Astrocyte (in vitro differentiated cells and primary cell): ENCODE measurements around the gene USHBP1. TPM values are rescaled to one million over a fixed set of nuclear protein-coding genes. Genes with fewer than 3 reads are reported as not detected.

Experiments
- DNase-seq: peaks from one replicate; pipeline ENCODE4 v3.0.0-alpha.2; 2010; ENCODE audit warnings: low read depth
- FAIRE-seq: peaks from 2 replicates; lab custom pipeline; 2011; peaks lifted over from hg19 to GRCh38; lab: Jason Lieb, UNC
- H2AFZ ChIP-seq: 2 replicates; pipeline ENCODE4 v1.6.0; 2012; ENCODE audit warnings: low read depth, low read length, inconsistent platforms
- H3K27ac ChIP-seq: 2 replicates; pipeline ENCODE4 v1.5.1; 2011; ENCODE audit warnings: low read depth, low read length, inconsistent platforms
- H3K27me3 ChIP-seq: 2 replicates; pipeline ENCODE4 v1.6.0; 2011; ENCODE audit warnings: low read length, inconsistent platforms; ENCODE audit not compliant: insufficient read depth
- H3K36me3 ChIP-seq: 2 replicates; pipeline ENCODE4 v1.5.1; 2011; ENCODE audit warnings: low read length, inconsistent platforms; ENCODE audit not compliant: insufficient read depth
- H3K4me1 ChIP-seq: 2 replicates; pipeline ENCODE4 v1.5.1; 2011; ENCODE audit warnings: low read length, inconsistent platforms; ENCODE audit not compliant: insufficient read depth
- H3K4me2 ChIP-seq: 2 replicates; pipeline ENCODE4 v1.6.0; 2012; ENCODE audit warnings: low read length, inconsistent platforms
- H3K4me3 ChIP-seq: 2 replicates; pipeline ENCODE4 v1.5.1; 2011; ENCODE audit warnings: low read depth, mild to moderate bottlenecking, low read length, inconsistent platforms; ENCODE audit not compliant: insufficient read depth
- H3K79me2 ChIP-seq: 2 replicates; pipeline ENCODE4 v1.6.0; 2012; ENCODE audit warnings: mild to moderate bottlenecking, low read length, inconsistent platforms; ENCODE audit not compliant: insufficient read depth
- H3K9ac ChIP-seq: 2 replicates; pipeline ENCODE4 v1.6.0; 2012; ENCODE audit warnings: mild to moderate bottlenecking, low read length, inconsistent platforms
- H3K9me3 ChIP-seq: 2 replicates; pipeline ENCODE4 v1.5.1; 2012; ENCODE audit warnings: low read depth, mild to moderate bottlenecking, low read length, inconsistent platforms; ENCODE audit not compliant: insufficient read depth
- H4K20me1 ChIP-seq: 2 replicates; pipeline ENCODE4 v1.6.0; 2012; ENCODE audit warnings: low read length, inconsistent platforms; ENCODE audit not compliant: insufficient read depth
- H3K27ac Mint-ChIP-seq: one replicate; pipeline ENCODE4 v1.8.0; 2021; ENCODE audit warnings: mild to moderate bottlenecking, mixed read lengths; ENCODE audit not compliant: unreplicated experiment
- H3K27me3 Mint-ChIP-seq: one replicate; pipeline ENCODE4 v1.8.0; 2021; ENCODE audit warnings: low read depth, mixed read lengths; ENCODE audit not compliant: unreplicated experiment
- H3K36me3 Mint-ChIP-seq: one replicate; pipeline ENCODE4 v1.8.0; 2021; ENCODE audit warnings: low read depth, mixed read lengths; ENCODE audit not compliant: unreplicated experiment
- H3K4me1 Mint-ChIP-seq: one replicate; pipeline ENCODE4 v1.8.0; 2021; ENCODE audit warnings: low read depth, mixed read lengths; ENCODE audit not compliant: unreplicated experiment
- H3K4me3 Mint-ChIP-seq: one replicate; pipeline ENCODE4 v1.8.0; 2021; ENCODE audit warnings: mild to moderate bottlenecking, moderate library complexity, mixed read lengths; ENCODE audit not compliant: unreplicated experiment
- H3K9me3 Mint-ChIP-seq: one replicate; pipeline ENCODE4 v1.8.0; 2021; ENCODE audit warnings: mild to moderate bottlenecking, mixed read lengths; ENCODE audit not compliant: unreplicated experiment
- CTCF ChIP-seq: IDR thresholded peaks from 2 replicates; pipeline ENCODE4 v1.5.1; 2011; ENCODE audit warnings: low read depth, mild to moderate bottlenecking, inconsistent platforms, low read length, moderate library complexity; ENCODE audit not compliant: insufficient read depth
- EZH2 ChIP-seq: IDR thresholded peaks from 2 replicates; pipeline ENCODE4 v1.6.1; 2012; ENCODE audit warnings: mild to moderate bottlenecking, low read length, inconsistent platforms; ENCODE audit not compliant: insufficient read depth
- total RNA-seq: library from RNA; stranded (reverse); gene quantifications from 2 replicates; pipeline ENCODE4 v1.2.1, GENCODE V29; 2021

USHBP1 gene
- total RNA-seq, 1 donor from 2014 or later = 0.27 TPM

- Histone ChIP-seq H3K36me3 (no peaks in the 10 kb centered on the region), H3K27me3 (no peaks in the 10 kb centered on the region), H3K4me2 (peak overlapping the region; percentile 93), H3K79me2 (peaks cover 27% of the 10 kb centered on the region), H2AFZ (peak overlapping the region; percentile 90), H3K9me3 (no peaks in the 10 kb centered on the region), H4K20me1 (peaks cover 17% of the 10 kb centered on the region), H3K4me1 (peaks cover 19% of the 10 kb centered on the region), H3K9ac (peak overlapping the region; percentile 84), H3K4me3 (peak overlapping the region; percentile 72), H3K27ac (peak overlapping the region; percentile 61)
- H3K4me1 Mint-ChIP-seq = peaks cover 8% of the 10 kb centered on the region
- DNase-seq (no peak), FAIRE-seq (no peak)
- peak overlapping the region; percentile 85 for H3K4me3 Mint-ChIP-seq
- H3K27me3 Mint-ChIP-seq = no peaks in the 10 kb centered on the region
- no peak for TF ChIP-seq CTCF
- TF ChIP-seq EZH2 = no peak
- H3K9me3 Mint-ChIP-seq = no peaks in the 10 kb centered on the region
- peaks cover 2% of the 10 kb centered on the region for H3K36me3 Mint-ChIP-seq
- peak overlapping the region; percentile 15 for H3K27ac Mint-ChIP-seq
These were observed 41.8 kb upstream of the USHBP1 start for GRCh38 chr19:17306285-17306714.

GRCh38 chr19:17305517-17306284 is 41.2 kb upstream of the USHBP1 start, which contains the start of gene MRPL34:
Gene MRPL34 (plus strand): TSS chr19:17305872. CDS start chr19:17305893, 21 bp downstream.
- peak within 1 kb of the TSS; percentile 90 for H2AFZ ChIP-seq
- peaks cover 2% of the 10 kb centered on the region for H3K36me3 Mint-ChIP-seq
- H3K36me3 ChIP-seq = no peaks in the 10 kb centered on the region
- peak; percentile 94 for DNase-seq
- H3K27me3 Mint-ChIP-seq = no peaks in the 10 kb centered on the region
- H3K4me3 Mint-ChIP-seq = peak within 1 kb of the TSS; percentile 85
- no peaks in the 10 kb centered on the region for H3K9me3 Mint-ChIP-seq
- TF ChIP-seq EZH2 (no peak), CTCF (peak; percentile 44)
- peak within 1 kb of the TSS; percentile 72 for H3K4me3 ChIP-seq
- H3K4me1 ChIP-seq = peaks cover 18% of the 10 kb centered on the region
- H3K27ac ChIP-seq = peak within 1 kb of the TSS; percentile 61
- FAIRE-seq = no peak
- H3K9ac ChIP-seq = peak within 1 kb of the TSS; percentile 84
- peaks cover 11% of the 10 kb centered on the region for H4K20me1 ChIP-seq
- H3K79me2 ChIP-seq = peaks cover 21% of the 10 kb centered on the region
- H3K4me1 Mint-ChIP-seq = peaks cover 4% of the 10 kb centered on the region
- peak within 1 kb of the TSS; percentile 93 for H3K4me2 ChIP-seq
- H3K27me3 ChIP-seq = no peaks in the 10 kb centered on the region
- peak within 1 kb of the TSS; percentile 84 for H3K27ac Mint-ChIP-seq
- H3K9me3 ChIP-seq = no peaks in the 10 kb centered on the region

GRCh38 chr19:17305216-17305516 is 40.6 kb upstream of the USHBP1 start:
- peaks cover 16% of the 10 kb centered on the region for H3K79me2 ChIP-seq
- H2AFZ ChIP-seq = peak overlapping the region; percentile 90
- peak overlapping the region; percentile 85 for H3K4me3 Mint-ChIP-seq
- peak overlapping the region; percentile 84 for H3K27ac Mint-ChIP-seq
- no peak overlapping the region for H3K27ac ChIP-seq
- H3K4me3 ChIP-seq = peak overlapping the region; percentile 72
- no peak for DNase-seq
- H3K4me2 ChIP-seq = peak overlapping the region; percentile 93
- TF ChIP-seq CTCF (no peak), EZH2 (no peak)
- no peak for FAIRE-seq
- H3K9ac ChIP-seq = no peak overlapping the region
- H3K36me3 ChIP-seq = no peaks in the 10 kb centered on the region
- no peaks in the 10 kb centered on the region for H3K9me3 ChIP-seq
- no peaks in the 10 kb centered on the region for H3K9me3 Mint-ChIP-seq
- H3K27me3 ChIP-seq = no peaks in the 10 kb centered on the region
- H3K4me1 Mint-ChIP-seq = peaks cover 1% of the 10 kb centered on the region
- peaks cover 2% of the 10 kb centered on the region for H3K36me3 Mint-ChIP-seq
- H3K27me3 Mint-ChIP-seq = no peaks in the 10 kb centered on the region
- H3K4me1 ChIP-seq = peaks cover 13% of the 10 kb centered on the region
- peaks cover 6% of the 10 kb centered on the region for H4K20me1 ChIP-seq
